ENCODE measurements around the gene LRRC7.
"Not testable (repeated sequence)": the region's sequence is repeated elsewhere in the genome, so short reads cannot be mapped to it uniquely, and the experiment has no call there.

- TF ChIP-seq, protein P1, sequence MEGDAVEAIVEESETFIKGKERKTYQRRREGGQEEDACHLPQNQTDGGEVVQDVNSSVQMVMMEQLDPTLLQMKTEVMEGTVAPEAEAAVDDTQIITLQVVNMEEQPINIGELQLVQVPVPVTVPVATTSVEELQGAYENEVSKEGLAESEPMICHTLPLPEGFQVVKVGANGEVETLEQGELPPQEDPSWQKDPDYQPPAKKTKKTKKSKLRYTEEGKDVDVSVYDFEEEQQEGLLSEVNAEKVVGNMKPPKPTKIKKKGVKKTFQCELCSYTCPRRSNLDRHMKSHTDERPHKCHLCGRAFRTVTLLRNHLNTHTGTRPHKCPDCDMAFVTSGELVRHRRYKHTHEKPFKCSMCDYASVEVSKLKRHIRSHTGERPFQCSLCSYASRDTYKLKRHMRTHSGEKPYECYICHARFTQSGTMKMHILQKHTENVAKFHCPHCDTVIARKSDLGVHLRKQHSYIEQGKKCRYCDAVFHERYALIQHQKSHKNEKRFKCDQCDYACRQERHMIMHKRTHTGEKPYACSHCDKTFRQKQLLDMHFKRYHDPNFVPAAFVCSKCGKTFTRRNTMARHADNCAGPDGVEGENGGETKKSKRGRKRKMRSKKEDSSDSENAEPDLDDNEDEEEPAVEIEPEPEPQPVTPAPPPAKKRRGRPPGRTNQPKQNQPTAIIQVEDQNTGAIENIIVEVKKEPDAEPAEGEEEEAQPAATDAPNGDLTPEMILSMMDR (conservative IDR thresholded peaks at IDR 0.05; ENCODE audit: low read length): not testable (repeated sequence)
- TF ChIP-seq EZH2phosphoT487 (IDR thresholded peaks at IDR 0.05; ENCODE audit: borderline replicate concordance): not testable (repeated sequence)
Observed at GRCh38 chr1:69717834-69718233, 150.1 kb downstream of the LRRC7 start.
